ENCODE results near the gene RNF183.
"Not testable (repeated sequence)": the region's sequence is repeated elsewhere in the genome, so short reads cannot be mapped to it uniquely, and the experiment has no call there.

The RNF183 gene

DNA sequence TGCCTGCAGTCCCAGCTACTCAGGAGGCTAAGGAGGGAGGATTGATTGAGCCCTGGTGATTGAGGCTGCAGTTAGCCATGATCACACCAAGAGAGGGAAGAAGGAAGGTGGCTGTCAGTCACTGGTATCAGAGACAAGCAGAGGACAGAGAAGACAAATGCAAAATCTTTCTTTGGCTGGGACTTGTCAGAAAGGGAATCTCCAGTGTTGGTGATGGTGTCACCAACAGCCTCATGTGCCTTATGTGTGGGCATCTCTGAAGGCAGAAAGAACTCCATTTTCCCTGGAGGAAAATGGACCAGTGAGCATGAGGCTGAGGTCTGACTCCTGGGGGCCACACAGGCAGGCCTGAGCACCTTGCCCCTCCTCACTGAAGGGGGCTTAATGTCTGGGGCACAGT, 12.1 kb upstream of the RNF183 start:
- DNase-seq = no peak

GRCh38 chr9:113313261-113313660, 10.1 kb upstream of the RNF183 start:
- DNase-seq = no peak

GRCh38 chr9:113311961-113312360, 8.8 kb upstream of the RNF183 start:
- no peak for DNase-seq

DNA sequence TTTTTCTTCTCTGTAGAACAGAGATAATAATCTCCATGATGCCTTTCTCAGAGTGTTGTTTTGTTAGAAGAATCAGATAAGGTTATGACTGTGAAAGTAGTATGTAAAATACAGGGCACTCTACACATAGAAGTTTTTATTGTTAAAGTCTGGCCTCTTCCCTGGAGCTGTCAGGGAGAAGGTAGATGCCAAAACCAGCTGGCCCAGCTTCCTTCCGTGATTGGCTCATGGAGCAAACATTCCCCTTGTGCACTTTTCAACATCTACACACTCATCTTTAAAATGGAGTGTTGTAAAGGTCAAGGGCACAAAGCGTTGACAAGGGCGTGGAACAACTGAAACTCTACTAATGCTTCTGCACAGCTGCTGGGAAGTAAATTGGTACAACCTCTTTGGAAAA, 7.4 kb upstream of the RNF183 start:
- DNase-seq = no peak

- DNase-seq = no peak
Measured at GRCh38 chr9:113309204-113309813, 6.1 kb upstream of the RNF183 start.

DNA sequence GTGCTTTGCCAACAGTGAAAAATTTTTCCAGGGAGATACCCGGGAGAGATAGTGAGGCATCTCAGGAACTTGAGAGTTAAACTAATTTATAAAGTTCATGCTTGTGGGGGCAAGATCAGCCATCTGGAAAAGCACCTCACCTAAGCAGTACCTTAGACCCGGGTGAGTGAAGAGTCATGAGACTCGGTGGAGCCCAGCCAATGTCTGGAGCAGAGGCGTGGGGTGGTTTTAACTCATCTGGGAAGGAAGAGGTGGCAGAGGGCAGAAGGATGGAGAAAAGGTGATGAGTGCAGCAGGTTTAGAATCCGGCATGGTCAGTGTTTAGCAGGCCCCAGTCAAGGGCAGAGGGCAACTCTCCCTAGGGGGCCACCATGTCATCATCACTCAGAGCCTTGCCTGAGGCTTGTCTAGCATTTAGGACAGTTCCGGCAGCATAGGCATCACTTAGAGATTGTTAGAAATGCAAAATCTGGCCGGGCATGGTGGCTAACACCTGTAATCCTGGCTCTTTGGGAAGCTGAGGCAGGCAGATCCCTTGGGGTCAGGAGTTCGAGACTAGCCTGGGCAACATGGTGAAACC, 4.3 kb upstream of the RNF183 start:
- no peak for DNase-seq

DNA sequence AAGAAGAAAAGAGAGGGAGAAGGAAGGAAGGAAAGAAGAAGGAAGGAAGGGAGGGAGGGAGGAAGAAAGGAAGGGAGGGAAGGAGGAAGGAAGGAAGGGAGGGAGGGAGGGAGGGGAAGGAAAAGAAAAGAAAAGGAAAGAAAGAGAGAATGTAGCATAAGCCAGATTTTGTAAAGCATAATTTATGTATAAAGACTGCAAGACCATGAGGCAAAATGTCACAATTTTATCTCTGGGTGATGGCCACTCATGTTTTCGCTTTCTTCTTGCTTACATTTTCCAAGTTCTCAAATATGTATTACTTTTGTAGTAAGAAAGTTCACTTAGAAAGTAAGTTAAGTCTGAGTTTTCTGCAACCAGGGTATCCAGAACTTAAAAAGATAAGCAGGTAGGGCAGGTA, 3.4 kb upstream of the RNF183 start:
- DNase-seq = no peak

- DNase-seq = no peak
Measured at GRCh38 chr9:113301548-113301947, 1.6 kb downstream of the RNF183 start.

GRCh38 chr9:113299800-113300292, 3.3 kb downstream of the RNF183 start:
- DNase-seq = no peak

DNA sequence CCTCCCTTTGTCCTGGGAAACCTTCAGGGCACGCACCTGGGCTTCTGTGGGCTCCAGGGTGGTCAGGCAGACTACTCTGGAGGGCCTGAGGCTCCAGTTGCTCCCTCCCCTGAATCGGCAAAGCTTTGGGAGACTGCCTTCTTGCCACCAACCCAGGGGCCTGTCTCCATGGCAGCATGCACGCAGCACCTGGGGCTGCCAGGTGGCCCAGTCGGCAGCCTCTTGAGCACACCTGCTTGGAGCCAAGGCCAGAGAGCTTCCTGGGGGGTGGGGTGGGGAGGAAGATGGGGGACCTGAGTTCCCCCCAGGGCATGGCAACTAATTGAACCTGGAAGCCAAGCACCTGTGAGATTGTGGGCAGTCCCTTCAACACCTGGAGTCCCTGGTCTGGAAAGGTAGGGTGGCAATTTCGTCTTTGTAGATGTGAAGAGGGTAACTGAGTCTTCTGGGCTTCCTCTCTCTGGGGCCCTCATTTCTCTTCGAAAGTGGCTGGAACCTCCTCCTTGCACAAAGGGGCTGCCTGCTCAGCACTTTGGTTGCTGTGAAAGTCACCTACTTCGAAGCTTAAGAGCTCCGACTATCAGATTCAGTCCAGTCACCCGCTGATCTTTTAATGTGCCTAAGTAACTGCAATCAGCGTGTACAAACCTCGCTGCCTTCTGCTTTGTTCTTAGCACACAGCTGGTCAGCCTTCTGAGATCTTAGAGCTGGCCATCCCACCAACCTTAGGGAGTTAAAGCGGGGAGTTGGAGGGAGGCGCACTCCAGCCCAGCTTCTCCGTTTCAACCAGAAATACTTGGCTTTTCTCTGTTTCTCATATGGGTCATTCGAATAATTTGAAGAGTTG, 4.0 kb downstream of the RNF183 start:
- DNase-seq = no peak

DNA sequence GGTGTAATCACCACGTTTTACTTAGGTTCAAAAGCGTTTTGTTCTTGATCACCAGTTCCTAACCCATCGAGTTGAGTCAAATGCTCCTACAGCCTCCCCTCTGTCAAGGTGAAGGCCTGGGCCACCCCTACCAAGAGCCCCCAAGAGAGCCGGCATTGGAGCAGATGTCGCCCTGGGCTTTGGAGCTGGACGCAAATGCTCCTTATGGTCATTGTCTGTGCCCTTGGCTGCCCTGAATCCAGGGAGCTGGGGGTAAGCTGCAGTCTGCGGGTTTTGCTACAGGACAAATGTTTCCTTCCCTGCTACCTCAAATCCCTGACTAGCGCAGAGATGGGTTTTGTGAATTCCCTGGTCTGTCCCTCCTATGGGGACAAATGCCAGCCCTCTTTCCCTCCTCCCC, 4.9 kb downstream of the RNF183 start:
- DNase-seq = no peak

DNA sequence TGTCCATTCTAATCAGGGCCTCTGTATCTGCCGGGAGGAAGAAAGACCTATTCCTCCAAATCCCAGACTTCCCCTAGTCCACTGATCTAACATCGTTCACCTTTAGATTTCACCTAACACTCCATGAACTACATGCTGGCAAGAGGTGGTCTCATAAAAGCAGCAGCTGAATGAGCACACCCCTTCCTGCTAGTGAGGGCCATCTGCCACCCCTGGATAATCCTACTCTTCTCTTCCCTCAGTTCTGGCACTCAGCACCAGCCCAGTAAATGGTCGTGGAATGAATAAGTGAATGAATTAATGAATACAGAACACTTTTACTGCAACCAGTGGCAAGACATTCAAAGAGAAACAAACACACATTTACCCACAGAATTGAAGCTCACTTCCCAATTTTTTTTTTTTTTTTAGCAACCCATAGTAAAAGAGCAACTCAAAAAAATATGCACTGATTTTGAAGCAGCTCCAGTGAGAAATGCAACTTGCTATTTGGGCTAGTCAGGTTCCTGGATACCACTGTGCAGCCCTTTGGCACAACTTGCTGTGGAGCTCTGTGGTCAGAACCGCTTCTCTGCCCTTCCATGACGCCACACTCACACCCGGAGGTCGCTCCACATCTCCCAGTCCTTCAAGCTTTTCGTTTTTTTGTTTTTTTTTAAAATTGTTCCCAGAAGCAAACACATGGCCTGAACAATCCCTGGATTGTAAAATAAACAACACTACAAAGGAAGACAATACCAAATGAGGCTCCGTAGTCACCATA, 6.2 kb downstream of the RNF183 start:
- DNase-seq = no peak

GRCh38 chr9:113296247-113296646, 6.9 kb downstream of the RNF183 start:
- not testable (repeated sequence) for DNase-seq

GRCh38 chr9:113293285-113293878, 9.8 kb downstream of the RNF183 start:
- DNase-seq = no peak

- DNase-seq = no peak
Measured at GRCh38 chr9:113290052-113290607, 13.0 kb downstream of the RNF183 start.

GRCh38 chr9:113289091-113289490, 14.1 kb downstream of the RNF183 start:
- DNase-seq = no peak

- DNase-seq = no peak
Measured at GRCh38 chr9:113281356-113281755, 21.8 kb downstream of the RNF183 start.

DNA sequence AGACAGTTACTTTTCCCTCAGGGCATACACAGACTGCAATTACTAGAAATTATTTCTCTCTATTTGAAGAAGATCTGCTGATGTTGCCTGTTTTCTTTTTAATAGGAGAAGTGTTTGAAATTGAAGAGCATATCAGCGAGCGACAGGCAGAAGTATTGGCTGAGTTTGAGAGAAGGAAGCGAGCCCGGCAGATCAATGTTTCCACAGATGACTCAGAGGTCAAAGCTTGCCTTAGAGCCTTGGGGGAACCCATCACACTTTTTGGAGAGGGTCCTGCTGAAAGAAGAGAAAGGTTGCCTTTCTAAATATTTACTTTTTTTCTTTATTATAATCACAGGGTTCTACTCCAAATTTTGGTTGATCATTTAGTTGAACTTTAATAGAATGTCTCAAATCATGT, 24.3 kb downstream of the RNF183 start:
- DNase-seq = no peak

GRCh38 chr9:113275157-113276131, 27.7 kb downstream of the RNF183 start, which contains the start of the genes CDC26 and PRPF4:
CDC26 (minus strand) TSS chr9:113275572; CDS start chr9:113272507, 3,065 bp downstream.
PRPF4 (plus strand) TSS chr9:113275658; CDS start chr9:113275744, 86 bp downstream.
- peak; percentile 93 for DNase-seq

DNA sequence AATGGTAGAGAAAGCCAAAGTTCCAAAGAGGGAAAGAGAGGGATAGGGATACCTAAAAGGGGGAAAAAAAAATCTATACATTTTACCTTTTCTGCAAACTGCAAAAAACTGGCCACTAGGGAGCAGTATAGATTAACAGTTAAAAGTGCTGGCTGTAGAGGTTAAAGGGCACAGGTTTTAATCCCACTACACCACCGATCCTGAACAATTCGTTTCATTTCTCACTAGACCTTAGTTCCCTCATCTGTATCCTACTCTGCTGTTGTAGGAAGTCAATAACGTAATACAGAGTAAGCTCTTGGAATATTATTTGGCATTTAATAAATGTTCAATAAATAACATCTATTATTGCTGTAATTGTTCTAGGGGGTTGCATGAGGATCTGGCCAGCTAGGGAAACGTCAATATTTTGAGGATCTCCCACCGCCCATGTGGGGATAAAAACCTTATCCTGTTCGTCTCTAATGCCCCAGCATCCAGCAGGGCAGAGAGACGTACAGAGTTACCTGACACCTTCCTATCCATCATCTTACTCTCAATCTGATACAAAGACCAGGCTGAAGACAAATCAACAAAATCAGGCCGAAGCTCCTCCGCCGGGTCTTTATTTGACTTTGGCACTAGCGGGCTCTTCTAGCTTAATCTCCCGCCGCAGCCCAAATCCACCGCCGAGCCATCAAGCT, 28.6 kb downstream of the RNF183 start:
- DNase-seq = no peak

Measured in activated CD4-positive, CD25-positive, alpha-beta regulatory T cell treated with anti-CD3 and anti-CD28 coated beads, Interleukin-2, amount 50 U/mL, for 72 hours (primary cell).